Mucosa of rectum (tissue), 2 donors: ENCODE data around the gene GPRC5D.

Source experiments
- H3K27ac ChIP-seq, 2 donors: one replicate each; pipeline ENCODE4 v1.7.0; 2013; ENCODE audit warnings: inconsistent platforms in 2 of 2, low read depth in 2 of 2, low read length in 2 of 2
- H3K27me3 ChIP-seq, 2 donors: one replicate each; pipeline ENCODE4 v1.7.0; 2013; ENCODE audit warnings: low read length in 2 of 2; ENCODE audit not compliant: control insufficient read depth in 2 of 2, insufficient read depth in 2 of 2
- H3K36me3 ChIP-seq, 2 donors: one replicate each; pipeline ENCODE4 v1.7.0; 2013; ENCODE audit warnings: low read length in 2 of 2; ENCODE audit not compliant: control insufficient read depth in 2 of 2, insufficient read depth in 2 of 2
- H3K4me1 ChIP-seq, 2 donors: one replicate each; pipeline ENCODE4 v1.7.0; 2013; ENCODE audit warnings: low read length in 2 of 2, mild to moderate bottlenecking in 1 of 2; ENCODE audit not compliant: control insufficient read depth in 2 of 2, insufficient read depth in 2 of 2
- H3K4me3 ChIP-seq, 2 donors: one replicate each; pipeline ENCODE4 v1.7.0; 2013; ENCODE audit warnings: low read length in 2 of 2
- H3K9ac ChIP-seq, 2 donors: one replicate each; pipeline ENCODE4 v1.7.0; 2013; ENCODE audit warnings: low read length in 2 of 2, low read depth in 1 of 2, mild to moderate bottlenecking in 1 of 2
- H3K9me3 ChIP-seq, 2 donors: one replicate each; pipeline ENCODE4 v1.7.0; 2013; ENCODE audit warnings: low read length in 2 of 2; ENCODE audit not compliant: control insufficient read depth in 2 of 2
- donor health status: healthy.
- donor health status: Normal muscosa, but diverticular disease.

GPRC5D gene

DNA sequence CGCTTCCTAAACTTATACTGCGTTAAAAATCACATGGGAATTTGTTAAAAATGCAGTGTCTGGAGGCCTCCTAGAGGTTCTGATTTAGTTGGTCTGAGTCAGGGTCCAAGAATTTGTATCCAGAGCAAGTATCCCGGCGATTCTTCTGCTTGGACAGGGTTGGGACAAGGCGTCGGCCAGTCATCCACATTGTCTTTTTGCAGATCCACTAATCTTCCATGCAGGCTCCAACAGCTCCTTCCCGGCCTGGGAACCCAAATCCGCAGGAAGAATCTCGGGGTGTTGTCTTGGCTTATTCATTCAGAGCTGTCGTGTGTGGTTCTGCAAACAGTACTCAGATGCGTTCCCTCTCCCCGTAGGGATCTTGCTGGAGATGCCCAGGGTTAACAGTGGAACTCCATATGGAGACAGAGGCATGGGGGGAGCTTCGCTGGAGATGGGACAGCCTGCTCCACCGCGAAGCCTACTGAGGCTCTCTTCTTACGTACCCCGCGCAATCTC is 25.3 kb downstream of the GPRC5D start:
- H3K27me3 ChIP-seq = no peaks in the 10 kb centered on the region
- no peaks in the 10 kb centered on the region for H3K9me3 ChIP-seq
- peak overlapping the region in 1 of 2 donors; percentile 33 for H3K9ac ChIP-seq
- H3K36me3 ChIP-seq = no peaks in the 10 kb centered on the region
- H3K4me1 ChIP-seq = peaks cover 4 to 7% of the 10 kb centered on the region in 2 donors
- H3K27ac ChIP-seq = peak overlapping the region; percentile 63 to 64
- H3K4me3 ChIP-seq = peak overlapping the region; percentile 52 to 53

DNA sequence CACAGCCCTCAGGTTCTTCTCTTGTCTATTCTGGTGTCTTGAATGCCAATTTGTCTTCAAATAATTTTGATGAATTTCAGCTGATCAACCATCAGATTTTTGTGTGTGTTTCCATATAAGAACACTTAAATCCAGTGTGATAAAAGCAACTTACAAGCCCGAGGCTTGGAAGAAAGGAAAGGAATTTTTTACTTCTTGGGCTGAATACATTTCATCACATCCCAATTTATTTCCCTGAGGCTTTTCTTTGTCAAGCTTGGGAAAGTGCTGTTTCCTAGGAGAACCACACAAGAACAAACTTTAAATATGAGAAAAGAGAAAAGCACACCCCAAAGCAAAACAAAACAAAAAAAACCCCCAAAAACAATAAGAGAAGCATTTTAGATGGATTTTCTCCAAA is 26.6 kb downstream of the GPRC5D start:
- Histone ChIP-seq H3K4me3 (no peak overlapping the region), H3K4me1 (peaks cover 4 to 7% of the 10 kb centered on the region in 2 donors), H3K9me3 (no peaks in the 10 kb centered on the region), H3K27me3 (no peaks in the 10 kb centered on the region), H3K27ac (no peak overlapping the region), H3K36me3 (no peaks in the 10 kb centered on the region), H3K9ac (no peak overlapping the region)

GRCh38 chr12:12924169-12924568 is 27.8 kb downstream of the GPRC5D start:
- H3K4me1 ChIP-seq = peaks cover 4 to 7% of the 10 kb centered on the region in 2 donors
- no peak overlapping the region for H3K4me3 ChIP-seq

GRCh38 chr12:12922978-12923377 is 29.0 kb downstream of the GPRC5D start:
- H3K36me3 ChIP-seq = peaks cover 0 to 3% of the 10 kb centered on the region in 2 donors
- H3K4me3 ChIP-seq = no peak overlapping the region
- H3K27me3 ChIP-seq = no peaks in the 10 kb centered on the region
- H3K27ac ChIP-seq = no peak overlapping the region
- H3K9me3 ChIP-seq = no peaks in the 10 kb centered on the region
- peaks cover 4 to 7% of the 10 kb centered on the region in 2 donors for H3K4me1 ChIP-seq
- H3K9ac ChIP-seq = no peak overlapping the region

More at GRCh38 chr12:12924169-12924568, 27.8 kb downstream of the GPRC5D start:
- H3K27me3 ChIP-seq = no peaks in the 10 kb centered on the region
- no peaks in the 10 kb centered on the region for H3K9me3 ChIP-seq
- peaks cover 0 to 3% of the 10 kb centered on the region in 2 donors for H3K36me3 ChIP-seq
- no peak overlapping the region for H3K27ac ChIP-seq
- no peak overlapping the region for H3K9ac ChIP-seq

DNA sequence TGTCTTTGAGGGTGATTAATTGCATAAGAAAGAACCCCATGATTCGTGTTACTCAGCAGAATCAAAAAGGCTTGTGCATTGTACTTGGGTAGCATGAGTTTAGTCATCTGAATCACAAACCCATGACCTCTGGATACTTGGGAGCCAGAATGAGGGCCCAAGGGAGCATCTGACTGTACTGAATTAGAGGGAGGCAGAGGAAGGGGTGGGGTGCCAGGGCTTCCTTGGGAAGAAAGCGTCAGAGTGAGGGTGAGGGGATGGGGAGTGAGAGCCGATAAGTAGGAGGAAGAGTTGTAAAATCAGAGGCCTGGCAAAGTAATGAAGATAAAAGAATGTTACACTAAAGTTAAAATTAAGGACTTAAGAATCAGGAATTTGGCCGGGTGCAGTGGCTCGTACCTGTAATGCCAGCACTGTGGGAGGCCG is 29.8 kb downstream of the GPRC5D start:
- H3K36me3 ChIP-seq = peaks cover 0 to 3% of the 10 kb centered on the region in 2 donors
- H3K9me3 ChIP-seq = no peaks in the 10 kb centered on the region
- H3K27me3 ChIP-seq = no peaks in the 10 kb centered on the region
- no peak overlapping the region for H3K27ac ChIP-seq
- no peak overlapping the region for H3K4me3 ChIP-seq
- H3K4me1 ChIP-seq = peaks cover 4 to 7% of the 10 kb centered on the region in 2 donors
- no peak overlapping the region for H3K9ac ChIP-seq

- H3K4me1 ChIP-seq = no peaks in the 10 kb centered on the region
- H3K27me3 ChIP-seq = no peaks in the 10 kb centered on the region
- no peak overlapping the region for H3K9ac ChIP-seq
- no peak overlapping the region for H3K4me3 ChIP-seq
- no peaks in the 10 kb centered on the region for H3K9me3 ChIP-seq
- peaks cover 0 to 3% of the 10 kb centered on the region in 2 donors for H3K36me3 ChIP-seq
- H3K27ac ChIP-seq = no peak overlapping the region
Measured at GRCh38 chr12:12919666-12920435, 32.1 kb downstream of the GPRC5D start.

GRCh38 chr12:12918781-12919389 is 33.1 kb downstream of the GPRC5D start:
- Histone ChIP-seq H3K36me3 (peaks cover 3 to 4% of the 10 kb centered on the region in 2 donors), H3K4me3 (no peak overlapping the region), H3K27me3 (no peaks in the 10 kb centered on the region), H3K9me3 (no peaks in the 10 kb centered on the region), H3K9ac (no peak overlapping the region), H3K27ac (no peak overlapping the region), H3K4me1 (no peaks in the 10 kb centered on the region)

GRCh38 chr12:12917517-12917916 is 34.5 kb downstream of the GPRC5D start:
- no peak overlapping the region for H3K27ac ChIP-seq
- H3K9me3 ChIP-seq = no peaks in the 10 kb centered on the region
- H3K4me3 ChIP-seq = no peak overlapping the region
- no peaks in the 10 kb centered on the region for H3K4me1 ChIP-seq
- no peak overlapping the region for H3K9ac ChIP-seq
- H3K36me3 ChIP-seq = peaks cover 13 to 17% of the 10 kb centered on the region in 2 donors
- H3K27me3 ChIP-seq = no peaks in the 10 kb centered on the region

DNA sequence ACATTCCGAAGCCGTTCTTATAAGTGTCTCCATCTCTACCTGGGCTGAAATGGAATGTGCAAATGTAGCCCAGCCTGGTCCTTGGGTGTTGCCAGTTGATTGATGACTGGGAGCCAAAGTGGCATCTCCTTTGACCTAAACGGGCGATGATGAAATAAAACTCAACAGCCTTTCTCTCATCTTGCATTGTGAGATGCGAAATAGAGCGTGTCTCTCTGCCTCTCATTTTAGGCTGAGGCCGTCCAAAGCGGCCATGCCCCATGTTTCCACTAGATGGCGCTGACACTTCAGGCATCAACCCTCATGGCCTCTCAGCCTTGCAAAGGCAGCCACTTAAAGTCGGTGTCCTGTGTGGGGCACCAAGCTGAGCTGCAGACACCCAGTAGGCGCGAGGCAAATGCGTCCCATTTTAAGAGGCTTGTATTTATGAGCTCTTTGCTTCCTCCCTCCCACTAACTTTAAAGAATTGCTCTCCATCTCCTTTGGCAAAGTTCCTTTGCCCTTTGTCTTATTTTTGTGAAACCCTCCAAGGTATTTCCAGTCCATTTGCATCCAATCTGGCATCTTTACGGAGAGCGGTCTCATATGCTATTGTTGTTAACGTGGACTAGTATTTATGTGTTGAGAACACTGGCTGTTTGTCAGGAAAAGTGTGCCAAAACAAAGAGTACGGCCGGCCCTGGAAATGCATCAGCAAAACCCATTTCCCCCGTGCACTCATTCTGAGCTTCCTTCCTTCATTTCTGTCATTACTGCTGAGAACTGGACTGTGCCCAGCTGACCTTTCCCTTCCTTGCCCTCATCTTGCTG is 35.6 kb downstream of the GPRC5D start:
- Histone ChIP-seq H3K9ac (no peak overlapping the region), H3K27ac (no peak overlapping the region), H3K4me1 (no peaks in the 10 kb centered on the region), H3K36me3 (peaks cover 21 to 23% of the 10 kb centered on the region in 2 donors), H3K4me3 (peak overlapping the region in 1 of 2 donors; percentile 26), H3K9me3 (no peaks in the 10 kb centered on the region), H3K27me3 (no peaks in the 10 kb centered on the region)
